NCI-H226 (cell line): ENCODE results near the gene SLC39A7.
"Not testable (repeated sequence)": the region's sequence is repeated elsewhere in the genome, so short reads cannot be mapped to it uniquely, and the experiment has no call there.

ENCODE experiments used
- DNase-seq: peaks from one replicate; pipeline ENCODE4 v3.0.0-alpha.2; 2015

SLC39A7 gene

DNA sequence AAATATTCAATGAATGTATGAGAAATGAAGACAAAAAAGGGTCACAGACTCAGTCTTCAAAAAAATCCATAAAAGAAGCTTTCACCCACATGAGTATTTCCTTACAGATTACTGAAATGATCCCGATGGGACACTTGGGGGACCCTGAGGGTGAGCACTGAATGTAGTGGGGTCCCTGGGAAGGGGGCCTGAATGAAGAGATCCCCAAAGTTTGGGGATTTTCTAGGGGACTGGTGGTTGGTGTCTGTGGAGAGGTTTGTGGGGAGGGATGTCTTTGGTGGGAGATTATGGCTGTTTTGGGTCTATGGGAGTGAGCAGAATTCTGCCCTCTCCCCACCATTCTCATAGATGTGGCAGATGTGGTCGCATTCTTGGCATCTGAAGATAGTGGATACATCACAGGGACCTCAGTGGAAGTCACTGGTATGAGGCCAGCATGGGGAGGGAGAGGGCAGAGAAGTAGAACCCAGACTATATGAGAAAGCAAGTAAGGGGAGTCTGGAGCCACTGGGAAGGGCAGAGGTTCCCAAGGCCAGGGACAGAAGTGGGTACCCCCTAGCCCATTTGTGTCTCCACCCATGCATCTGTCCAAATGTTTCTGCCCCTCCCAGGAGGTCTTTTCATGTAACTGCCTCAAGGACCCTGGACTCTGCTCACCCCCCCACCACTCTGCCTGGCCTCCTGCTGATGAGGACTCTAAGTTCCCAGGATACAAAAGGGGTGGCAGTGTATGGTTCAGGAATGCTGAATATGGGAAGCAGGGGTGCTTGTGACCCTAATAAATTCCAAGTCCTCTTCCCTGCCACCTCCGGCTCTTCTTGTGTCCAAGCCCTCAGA is 5.6 kb downstream of the SLC39A7 start:
- DNase-seq, result no peak

DNA sequence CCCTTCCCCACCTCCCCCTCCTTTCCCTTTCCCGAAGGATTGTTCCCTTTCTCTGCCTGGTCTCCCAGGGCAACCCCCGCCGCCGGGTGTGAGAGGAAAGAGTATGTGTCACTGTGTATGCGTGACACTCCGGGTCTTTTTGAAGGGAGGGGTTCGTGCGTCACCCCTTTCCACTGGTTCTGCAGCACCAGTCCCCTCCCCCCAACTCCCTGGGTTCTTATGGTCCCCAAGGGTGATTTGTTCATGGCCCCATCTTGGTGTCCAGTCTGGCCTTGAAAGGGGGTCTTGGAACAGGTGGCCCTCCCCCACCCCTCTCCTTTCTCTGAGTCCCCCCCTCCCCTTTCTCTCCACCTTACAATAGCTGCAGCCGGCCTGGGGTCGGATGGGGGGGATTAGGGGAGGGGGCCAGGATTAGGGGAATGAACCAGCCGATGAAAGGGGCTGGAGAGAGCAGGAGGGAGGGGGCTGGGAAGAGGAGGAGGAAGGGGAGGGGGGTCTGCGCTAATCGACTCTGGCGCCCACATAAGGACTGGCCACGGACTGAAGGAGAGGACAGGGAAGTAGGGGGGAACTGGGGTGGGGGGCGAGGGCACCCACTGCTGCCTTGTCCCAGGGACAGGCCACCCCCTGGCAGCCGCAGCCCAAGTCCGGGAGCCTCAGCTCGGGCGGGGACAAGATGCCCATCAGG is 6.3 kb downstream of the SLC39A7 start:
- no peak for DNase-seq

DNA sequence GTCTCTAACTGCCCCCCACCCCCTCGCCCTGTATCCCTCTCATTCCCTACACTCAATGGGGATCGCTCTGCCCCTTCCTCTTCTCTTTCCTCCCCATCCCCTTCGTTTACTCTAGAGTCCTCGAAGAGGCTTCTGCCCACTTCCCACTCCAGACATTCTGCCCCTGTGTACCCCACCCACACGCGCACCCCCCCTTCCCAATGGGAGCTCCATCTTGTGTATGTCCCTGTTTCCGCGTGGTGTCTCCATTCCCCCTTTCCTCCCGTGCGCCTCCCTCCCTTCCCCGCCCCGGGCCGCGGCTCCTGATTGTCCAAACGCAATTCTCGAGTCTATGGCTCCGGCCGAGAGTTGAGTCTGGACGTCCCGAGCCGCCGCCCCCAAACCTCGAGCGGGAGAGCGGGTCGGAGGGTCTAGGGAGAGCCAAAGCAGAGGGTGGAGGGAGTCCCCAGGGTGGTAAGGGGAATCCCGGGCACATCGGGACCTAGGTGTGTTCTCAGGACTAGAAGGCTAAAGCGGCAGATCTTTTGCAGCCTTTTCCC is 7.0 kb downstream of the SLC39A7 start:
- peak; percentile 25 for DNase-seq

DNA sequence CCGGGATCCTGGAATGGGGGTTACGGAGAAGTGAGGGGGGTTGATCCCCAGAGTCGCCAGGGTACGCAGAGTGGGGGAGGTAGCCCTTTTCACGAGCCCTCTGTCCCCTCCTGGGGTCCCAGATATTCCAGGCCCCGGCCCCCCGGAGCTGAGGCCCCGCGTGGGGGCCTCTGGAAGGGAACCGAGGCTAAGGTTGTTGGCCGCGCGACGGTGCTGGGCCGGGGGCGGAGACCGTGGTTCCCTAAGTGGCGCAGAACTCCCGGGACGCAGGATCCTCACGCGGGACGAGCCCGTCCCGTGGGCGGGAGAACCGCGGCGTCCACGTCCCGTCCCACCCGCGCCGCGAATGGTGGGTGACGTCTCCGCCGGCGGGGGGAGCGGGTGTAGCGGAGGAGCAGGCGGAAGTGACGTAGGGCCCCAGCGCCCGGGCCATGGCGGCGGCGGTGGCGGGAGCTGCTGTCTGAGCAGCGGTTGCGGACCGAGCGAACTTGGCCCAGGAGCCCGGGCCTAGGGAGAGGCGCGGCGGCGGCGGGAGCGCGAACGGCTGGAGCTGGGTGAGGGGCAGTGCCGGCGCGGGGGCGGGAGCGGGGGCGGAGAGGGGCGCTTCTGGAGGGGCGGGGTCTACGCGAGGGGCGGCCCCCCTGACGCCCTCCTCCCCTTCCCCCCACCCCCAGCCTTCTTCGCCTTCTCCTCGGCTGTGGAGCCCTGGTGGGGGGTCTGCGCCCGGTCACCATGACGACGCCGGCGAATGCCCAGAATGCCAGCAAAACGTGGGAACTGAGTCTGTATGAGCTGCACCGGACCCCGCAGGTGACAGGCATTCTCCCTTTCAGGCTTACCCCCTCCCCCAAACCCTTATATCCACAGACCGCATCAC is 7.7 kb downstream of the SLC39A7 start, which contains the start of gene RING1:
Gene RING1 (plus strand): TSS at position 410 of the 877 bp plus-strand sequence. CDS start 323 bp downstream, at position 733.
- peak; percentile 72 for DNase-seq

DNA sequence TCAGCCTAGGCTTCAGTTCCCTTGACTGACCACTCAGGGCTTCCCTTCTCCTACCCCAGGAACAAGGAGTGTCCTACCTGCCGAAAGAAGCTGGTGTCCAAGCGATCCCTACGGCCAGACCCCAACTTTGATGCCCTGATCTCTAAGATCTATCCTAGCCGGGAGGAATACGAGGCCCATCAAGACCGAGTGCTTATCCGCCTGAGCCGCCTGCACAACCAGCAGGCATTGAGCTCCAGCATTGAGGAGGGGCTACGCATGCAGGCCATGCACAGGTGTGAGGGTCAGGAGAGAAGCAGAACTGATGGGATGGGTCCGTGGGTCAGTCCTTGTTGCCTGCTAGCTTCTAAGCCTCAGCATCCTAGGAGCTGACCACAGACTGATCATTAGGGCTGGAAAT is 9.2 kb downstream of the SLC39A7 start:
- DNase-seq, result no peak

DNA sequence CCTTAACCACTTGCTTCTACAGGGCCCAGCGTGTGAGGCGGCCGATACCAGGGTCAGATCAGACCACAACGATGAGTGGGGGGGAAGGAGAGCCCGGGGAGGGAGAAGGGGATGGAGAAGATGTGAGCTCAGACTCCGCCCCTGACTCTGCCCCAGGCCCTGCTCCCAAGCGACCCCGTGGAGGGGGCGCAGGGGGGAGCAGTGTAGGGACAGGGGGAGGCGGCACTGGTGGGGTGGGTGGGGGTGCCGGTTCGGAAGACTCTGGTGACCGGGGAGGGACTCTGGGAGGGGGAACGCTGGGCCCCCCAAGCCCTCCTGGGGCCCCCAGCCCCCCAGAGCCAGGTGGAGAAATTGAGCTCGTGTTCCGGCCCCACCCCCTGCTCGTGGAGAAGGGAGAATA is 10.5 kb downstream of the SLC39A7 start:
- no peak for DNase-seq

DNA sequence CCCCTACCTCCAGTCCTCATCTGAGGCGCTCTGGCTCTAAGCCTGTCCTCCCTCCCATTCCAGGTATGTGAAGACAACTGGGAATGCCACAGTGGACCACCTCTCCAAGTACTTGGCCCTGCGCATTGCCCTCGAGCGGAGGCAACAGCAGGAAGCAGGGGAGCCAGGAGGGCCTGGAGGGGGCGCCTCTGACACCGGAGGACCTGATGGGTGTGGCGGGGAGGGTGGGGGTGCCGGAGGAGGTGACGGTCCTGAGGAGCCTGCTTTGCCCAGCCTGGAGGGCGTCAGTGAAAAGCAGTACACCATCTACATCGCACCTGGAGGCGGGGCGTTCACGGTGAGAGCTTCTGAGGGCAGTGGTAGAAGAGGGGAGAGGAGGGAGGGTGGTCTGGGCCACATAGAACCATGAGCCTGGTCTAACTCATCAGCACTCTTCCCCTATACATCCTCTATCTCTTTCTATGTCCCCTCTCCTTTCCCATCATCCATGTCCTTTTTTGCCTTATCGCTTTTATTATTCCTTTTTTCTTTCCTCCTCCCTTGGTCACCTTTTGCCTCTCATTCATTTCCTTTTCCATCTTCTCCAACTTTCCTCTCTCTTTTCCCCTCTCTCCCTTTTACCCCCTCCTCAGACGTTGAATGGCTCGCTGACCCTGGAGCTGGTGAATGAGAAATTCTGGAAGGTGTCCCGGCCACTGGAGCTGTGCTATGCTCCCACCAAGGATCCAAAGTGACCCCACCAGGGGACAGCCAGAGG is 11.2 kb downstream of the SLC39A7 start:
- no peak for DNase-seq

DNA sequence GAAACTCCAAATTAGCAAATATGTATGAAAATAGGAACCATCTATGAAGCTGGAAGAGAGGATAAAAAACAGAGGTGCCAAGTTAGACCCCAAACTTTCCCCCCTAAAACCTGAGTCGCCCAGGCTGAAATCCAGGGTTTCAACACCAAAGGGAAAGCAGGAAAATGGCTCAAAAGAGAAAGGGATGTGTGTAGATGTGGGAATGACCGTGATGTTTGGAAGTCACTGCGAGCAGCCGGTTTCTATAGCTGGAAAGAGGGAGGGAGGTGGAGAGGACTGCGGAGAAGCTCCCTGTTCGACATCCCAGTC is 12.1 kb downstream of the SLC39A7 start:
- no peak for DNase-seq

DNA sequence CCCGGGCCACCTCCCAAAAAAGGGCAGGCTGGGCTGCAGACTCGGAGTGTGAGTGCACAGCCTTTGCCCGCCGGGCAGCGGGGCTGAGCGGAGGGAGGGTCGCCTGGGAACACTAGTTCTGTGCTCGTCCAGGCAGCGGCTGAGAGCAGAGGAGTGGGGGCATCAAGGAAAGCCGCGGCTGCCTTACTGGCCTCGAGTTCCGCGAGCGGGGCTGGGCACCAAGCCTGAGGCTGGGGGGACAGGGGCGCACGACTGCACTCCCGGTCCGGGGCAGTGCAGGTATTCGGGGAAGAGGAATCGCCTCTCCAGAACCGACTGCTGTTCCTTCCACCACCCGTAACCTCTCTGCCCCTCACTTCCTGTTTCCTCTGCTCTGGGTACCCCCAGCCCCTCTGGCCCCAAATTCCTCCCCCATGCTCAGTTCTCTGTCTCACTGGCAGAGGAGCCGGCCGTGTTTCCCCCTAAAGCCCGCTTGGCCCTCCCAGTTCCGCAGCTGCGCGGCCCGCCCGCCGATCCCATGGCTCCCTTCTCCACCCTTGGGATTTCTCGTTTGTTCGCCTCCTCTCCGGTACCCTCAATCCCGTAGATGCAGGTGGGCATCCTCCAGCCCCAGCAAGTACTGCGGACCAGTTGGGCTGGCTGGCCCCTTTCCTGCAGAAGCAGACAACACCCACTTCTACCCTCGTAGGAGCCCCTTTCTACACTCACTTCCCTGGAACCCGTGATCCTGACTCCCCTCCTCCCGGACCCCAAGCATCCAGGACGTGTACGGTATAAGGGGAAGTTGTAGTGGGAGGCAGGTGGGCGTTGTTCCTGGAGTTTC is 12.7 kb downstream of the SLC39A7 start:
- DNase-seq, result no peak

DNA sequence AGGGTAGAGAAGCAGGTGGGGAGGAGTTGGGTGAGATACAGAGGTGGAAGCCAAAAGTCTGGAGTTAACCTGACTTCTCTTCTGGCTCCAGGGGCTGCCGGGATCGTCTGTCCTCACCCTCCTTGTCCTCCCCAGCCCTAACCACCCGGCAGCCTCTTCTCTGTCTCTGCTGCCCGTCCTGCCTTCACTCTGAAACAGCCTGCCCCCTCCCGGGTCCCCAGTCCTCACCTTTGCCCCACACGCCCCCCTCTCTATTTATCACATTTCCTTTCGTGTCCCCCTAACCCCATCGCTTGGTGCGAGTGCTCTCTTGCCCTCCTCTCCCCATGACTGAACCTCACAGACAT is 13.3 kb downstream of the SLC39A7 start:
- no peak for DNase-seq

DNA sequence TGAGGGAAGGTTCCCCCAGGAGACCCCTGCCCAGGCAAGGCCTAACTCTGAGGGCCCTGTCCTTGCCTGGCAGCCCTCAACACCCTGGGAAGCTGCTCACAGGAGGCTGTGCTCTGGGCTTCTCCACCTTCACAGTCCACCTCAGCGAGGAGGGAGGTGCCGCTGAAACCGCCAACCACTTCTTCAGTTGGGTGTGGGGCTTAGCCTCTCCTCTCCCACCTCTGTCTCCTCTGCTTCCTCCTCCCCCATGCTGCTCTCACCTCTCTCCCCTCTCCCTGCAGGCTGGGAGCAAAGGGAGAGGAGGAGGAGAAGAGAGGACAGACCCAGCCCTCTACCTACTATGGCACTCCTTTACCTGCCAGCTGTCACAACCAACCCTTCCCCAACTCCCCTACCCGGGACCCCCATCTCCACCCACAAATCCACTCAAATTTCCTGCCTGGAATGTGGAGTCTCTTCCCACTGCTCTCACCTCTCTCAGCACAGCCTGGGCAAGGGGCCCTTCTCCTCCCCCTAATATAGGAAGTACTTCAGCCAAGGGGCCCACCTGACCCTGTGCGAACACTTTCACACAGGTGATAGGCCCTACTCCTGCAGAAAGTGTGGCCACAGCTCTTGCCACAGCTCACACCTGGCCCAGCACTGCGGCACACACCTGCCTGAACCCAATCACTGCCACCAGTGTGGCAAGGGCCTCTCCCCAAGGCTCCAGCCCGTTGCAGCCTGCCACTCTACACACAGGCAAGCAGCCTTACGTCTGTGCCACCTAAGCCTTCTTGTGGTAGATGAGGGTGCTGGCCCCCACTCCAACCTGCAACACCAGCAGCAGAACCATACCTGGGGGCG is 14.8 kb downstream of the SLC39A7 start:
- DNase-seq, result no peak

DNA sequence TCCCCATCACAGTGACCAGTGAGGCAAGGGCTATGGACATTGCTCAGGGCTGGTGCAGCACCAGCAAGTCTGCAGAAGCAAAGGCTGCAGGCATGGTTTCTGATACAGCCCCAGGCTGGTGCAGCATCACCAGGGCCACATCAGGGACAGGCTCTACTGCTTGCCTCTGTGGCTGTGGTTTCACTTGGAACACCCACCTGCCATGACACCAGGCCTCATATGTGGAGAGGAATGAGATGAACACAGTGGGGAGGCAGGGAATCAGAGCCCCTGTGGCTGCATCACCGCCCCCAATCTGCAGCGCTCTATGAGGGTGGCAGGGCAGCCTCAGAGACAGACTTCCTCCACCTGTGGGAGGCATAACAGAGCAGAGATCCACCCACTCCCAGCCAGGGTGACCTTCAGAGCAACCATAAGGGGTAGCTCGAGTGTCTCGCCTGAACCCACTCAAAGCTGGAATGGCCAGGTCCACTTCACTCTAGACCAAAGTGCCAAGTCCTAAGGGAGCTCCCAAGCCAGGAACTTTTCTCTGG is 15.5 kb downstream of the SLC39A7 start:
- DNase-seq, result no peak

DNA sequence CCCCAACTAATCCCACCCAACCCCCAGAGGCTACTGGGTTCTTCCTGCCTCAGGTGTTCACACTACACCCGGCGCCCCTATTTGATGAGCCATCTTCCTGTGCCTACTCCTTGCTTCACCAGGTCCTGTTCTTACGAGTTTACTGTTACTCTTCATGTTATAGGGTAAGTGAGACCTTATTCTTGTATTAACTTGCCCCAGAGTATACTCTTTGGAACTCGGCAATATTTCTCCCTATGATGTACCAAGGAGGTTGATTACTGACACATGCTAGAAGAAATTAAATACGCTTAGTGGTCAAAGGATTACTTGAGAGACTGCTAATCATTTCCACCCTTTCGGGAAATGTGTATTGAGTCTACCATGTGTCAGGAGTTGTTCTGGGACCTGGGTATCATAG is 16.6 kb downstream of the SLC39A7 start:
- DNase-seq, result no peak

DNA sequence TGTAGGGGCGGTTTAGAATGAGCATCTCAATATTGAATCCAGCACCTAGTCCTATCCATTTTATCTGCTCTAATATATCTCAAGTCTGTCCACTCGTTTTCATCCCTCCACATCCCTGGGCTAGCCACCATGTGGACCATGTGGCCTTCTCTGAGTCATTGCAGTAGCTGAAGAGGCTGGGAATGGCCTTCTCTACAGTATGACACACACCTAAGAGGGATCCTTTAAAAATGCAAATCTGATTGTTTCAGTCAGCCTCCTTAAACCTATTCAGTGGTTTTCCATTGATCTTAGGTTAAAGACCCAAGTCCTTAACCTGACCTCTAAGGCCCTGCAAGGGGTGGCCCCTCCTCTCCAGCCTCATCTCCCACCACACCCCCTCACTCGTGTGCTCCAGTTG is 17.0 kb downstream of the SLC39A7 start:
- DNase-seq, result no peak

DNA sequence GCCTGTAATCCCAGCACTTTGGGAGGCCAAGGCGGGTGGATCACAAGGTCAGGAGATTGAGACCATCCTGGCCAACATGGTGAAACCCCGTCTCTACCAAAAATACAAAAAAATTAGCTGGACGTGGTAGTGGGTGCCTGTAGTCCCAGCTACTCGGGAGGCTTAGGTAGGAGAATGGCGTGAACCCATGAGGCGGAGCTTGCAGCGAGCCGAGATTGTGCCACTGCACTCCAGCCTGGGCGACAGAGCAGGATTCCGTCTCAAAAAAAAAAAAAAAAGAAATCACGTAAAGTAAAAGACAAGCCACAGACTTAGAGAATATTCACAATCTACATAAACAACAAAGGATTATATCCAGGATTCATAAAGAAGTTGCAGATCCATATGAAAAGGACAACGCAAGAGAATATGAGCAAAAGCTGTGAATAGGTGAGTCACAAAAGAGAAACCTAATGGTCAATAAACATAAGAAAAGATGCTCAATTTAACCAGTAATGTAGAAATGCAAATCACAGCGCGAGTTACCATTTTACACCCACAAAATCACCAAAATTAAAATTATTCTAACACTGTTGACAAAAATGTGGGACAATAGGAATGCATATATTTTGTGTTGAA is 25.9 kb downstream of the SLC39A7 start:
- not testable (repeated sequence) for DNase-seq

DNA sequence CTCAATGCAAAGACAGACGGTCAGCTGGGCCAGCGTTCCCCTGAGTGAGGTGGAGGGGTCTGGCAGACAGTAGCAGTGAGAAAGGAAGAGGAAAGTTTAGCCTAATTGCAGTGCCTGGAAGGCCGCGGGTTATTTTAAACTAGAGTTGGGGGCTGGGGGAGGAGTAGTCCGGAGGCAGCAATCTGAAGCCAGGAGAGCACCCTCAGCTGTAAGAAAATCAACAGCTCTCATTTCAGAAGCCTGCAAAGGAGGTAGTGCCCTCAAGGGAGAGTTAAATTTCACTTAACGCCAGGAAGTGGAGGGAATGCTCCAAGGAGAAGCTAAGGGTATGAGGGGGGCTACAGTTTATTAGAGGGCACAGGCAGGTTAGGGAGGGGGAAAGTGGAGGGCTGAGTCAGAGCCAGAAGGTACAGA is 34.6 kb downstream of the SLC39A7 start:
- no peak for DNase-seq

DNA sequence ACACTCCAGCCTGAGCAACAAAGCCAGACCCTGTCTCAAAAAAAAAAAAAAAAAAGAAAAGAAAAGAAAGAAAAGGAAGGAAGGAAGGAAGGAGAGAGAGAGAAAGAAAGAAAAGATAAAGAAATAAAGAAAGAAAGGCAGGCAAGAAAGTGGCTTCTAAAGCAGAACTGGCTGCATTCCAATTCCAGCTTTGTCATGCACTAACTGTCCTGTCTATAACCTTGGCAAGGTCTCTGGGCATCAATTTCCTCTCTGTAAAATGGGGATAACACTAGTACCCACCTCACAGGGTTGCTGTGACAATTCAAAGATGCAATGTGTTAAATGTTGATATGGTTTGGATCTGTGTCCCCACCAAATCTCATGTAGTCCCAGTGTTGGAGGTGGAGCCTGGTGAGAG is 35.7 kb downstream of the SLC39A7 start:
- no peak for DNase-seq

DNA sequence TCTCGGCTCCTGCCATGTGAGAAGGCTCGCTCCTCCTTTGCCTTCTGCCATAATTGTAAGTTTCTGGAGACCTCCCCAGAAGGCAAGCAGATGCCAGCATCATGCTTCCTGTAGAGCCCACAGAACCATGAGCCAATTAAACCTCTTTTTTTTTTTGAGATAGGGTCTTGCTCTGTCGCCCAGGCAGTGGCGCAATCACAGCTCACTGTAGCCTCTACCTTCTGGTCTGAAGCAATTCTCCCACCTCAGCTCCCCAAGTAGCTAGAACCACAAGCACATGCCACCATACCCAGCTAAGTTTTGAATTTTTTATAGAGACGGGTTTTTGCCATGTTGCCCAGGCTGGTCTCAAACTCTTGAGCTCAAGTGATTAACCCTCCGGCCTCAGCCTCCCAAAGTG is 36.2 kb downstream of the SLC39A7 start:
- DNase-seq, result no peak

DNA sequence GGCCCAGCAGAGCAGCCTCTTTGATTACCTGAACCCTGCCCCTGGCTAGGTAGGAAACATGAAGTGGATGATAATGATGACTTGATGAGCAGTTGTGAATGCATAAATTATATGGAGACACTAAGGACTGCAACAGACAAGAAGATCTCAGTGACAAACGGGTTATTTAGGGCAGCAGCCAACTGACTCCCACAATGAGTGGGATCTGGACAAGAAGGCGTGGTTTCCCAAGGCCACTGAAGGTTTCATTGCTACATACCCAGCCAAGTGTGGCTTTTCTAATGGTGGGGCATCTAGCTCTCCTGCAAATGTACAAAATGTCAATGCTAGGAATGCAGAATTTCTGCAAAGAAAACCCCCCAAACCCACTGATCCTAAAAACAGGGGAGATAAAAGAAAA is 37.1 kb downstream of the SLC39A7 start:
- no peak for DNase-seq

DNA sequence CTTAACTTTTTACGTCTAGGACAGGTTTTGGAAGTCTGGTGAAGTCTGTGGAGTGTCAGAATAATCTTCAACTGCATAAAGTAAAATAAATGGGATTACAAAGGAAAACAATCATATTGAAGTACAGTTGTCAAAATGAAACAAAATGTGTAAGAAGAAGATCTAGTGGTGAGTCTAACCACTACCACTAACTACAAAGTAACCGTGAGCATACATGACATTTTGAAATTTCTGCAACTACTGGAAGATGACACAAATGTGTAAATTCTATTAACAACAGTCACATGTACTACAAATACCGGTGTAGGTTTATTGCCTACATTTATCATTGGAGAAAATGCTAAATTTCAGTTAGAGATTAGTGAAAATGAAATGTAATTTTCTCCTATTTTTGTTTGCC is 41.3 kb downstream of the SLC39A7 start:
- DNase-seq, result no peak
